CD4-positive, alpha-beta T cell treated with Interleukin-15 for 4 hours (primary cell): ENCODE results near the gene ZBTB7C.

Source experiments
- DNase-seq: peaks from one replicate; pipeline ENCODE4 v3.0.0-alpha.2; 2020; ENCODE audit warnings: low spot score

ZBTB7C gene

DNA sequence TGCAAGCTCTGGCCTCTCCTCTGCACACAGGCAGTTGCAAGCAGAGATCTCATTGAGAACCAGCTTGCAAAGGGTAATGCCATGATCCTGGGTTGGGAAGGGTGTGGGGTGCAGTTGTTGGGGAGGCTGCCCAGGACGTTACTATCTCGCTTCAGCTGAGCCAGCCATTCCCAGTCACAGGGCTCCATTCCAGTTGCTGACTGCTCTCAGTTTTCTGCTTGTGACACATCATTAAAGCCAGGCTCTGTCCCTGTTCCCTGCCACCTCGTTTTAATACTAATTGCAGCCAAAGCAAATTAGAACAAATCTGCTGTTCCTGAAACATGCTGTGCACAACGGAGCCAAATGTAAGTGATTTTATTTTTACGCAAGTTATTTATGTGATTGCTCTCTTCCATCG is 416.2 kb downstream of the ZBTB7C start:
- no peak for DNase-seq

DNA sequence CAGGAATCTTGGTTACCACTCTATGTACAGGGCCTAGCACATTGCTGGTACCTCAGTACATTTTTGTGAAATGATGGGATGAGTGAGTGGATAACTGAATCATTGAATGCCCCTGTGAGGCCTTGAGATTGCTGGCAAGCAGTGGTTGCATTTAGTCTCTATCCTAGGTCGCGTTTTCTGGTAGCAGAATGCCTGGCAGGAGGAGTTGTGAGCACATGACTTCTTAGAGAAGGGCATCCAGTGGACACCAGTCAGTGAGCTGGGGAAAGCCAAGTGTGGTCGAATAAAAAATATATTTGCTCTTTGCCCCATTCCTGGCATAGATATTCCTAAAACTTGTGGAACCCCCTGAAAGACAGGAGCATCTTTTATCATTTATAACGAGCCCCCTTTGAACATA is 416.9 kb downstream of the ZBTB7C start:
- DNase-seq: no peak

DNA sequence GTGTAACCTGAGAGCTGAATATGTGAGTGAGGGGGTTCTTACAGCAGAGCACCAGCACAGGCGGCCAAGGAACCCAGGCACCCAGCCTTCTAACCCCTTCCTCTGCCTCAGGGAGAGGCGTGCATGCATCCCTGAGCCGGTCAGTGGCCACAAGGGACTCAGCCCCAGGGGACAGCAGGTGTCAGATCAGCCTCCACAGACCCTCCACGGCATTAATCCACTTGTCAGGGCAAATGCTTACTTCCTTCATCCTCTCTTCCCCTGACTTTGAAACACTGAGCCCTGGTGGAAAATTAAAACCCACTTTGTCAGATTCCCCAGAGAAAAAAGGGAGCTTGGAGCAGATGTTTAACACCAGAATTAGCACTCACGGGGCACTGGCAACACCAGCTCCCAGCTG is 418.2 kb downstream of the ZBTB7C start:
- DNase-seq: no peak

DNA sequence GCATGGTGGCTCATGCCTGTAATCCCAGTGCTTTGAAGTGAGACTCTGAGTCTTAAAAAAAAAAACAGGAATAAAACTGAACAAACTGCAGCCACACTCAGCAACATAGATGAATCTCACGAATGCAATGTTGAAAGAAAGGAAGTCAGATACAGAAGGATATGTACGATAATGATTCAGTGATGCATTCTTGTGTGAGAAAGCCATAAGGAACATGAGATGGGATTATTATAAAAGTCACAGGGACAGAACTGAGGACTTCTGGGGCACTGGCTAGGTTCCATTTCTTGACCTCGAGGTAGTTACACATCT is 421.8 kb downstream of the ZBTB7C start:
- no peak for DNase-seq

DNA sequence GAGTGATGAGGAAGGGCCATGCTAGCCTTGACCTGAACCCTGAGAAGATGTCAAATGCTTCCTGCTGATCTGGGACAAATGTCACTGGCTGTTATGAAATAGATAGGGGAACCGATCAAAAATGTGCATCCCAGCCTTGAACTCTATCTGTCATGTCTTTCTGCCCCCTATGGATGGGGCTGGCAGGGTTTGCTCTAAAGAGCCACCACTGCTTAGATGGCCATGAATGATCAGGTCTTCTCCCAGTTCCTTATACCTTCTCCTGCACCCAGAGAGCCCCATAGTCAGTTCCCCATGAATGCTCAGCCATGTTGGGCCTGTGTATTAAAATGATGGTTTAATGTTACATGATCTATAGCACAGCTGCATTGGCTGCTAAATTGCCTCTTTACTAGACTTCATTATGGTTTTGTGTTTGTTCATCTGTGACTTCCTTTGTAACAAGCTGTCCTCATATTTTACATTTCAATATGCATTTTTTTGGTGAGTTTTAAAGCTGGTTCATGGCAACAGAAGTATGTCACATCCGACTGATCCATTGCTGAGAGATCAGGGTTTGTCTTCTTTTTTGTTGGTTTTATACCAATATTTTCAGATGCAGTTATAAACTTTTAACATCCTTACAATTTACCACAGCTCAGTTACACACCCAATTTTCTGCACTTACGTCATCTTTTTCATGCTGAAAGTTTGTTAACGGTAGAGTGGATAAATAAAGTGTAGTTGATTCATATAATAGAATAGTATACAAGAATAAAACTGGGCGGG is 422.4 kb downstream of the ZBTB7C start:
- no peak for DNase-seq

DNA sequence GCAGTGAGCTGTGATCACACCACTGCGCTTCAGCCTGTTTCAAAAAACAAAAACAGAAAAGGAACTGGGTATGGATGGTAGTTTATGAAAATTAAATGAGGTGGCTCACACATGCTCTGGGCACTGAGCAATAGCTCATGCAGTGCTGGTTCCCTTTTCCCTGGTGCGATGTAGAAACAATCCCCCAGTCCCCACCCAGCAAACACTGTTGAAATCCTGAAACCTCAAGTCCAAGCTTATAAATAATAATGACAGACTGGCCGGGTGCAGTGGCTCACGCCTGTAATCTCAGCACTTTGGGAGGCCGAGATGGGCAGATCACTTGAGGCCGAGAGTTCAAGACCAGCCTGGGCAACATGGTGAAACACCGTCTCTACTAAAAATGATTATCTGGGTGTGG is 423.3 kb downstream of the ZBTB7C start:
- no peak for DNase-seq

DNA sequence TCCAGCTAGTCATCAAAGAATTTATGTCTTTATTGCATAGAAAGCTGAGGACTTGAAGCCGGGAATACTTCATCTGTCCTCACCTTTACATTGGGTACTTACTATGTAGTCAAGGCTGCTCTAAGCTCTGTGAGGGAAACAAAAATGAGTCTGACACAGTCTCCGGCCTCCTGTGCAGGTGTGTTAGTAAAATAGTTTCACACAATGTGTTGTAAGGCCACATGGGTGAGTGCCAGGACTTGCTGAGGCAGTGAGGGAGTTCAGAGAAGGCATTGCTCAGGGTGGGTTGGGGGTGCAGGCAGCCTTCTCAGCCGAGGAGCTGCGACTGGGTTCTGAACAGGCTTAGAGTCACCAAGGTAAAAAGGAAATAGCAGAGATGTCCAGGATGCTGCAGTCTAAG is 424.2 kb downstream of the ZBTB7C start:
- no peak for DNase-seq

DNA sequence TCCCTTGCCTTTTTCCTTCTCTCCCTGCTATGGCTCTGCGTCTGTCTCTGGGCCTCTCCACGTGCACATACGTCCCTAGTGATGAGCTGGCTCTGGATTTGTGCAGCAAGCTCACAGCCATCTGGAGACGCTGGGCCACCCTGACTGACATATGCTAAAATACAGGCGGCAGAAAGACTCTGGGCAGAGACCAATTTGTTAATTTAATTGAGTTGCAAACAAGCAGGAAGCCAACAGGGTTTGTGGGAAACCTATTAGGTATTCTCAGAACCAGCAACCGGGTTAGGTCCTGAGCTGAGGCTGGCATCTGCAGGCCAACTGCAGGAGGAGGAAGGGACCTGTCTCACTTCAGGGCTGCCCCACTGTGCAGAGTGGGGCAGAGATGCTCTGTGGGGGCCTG is 425.2 kb downstream of the ZBTB7C start:
- DNase-seq: no peak

DNA sequence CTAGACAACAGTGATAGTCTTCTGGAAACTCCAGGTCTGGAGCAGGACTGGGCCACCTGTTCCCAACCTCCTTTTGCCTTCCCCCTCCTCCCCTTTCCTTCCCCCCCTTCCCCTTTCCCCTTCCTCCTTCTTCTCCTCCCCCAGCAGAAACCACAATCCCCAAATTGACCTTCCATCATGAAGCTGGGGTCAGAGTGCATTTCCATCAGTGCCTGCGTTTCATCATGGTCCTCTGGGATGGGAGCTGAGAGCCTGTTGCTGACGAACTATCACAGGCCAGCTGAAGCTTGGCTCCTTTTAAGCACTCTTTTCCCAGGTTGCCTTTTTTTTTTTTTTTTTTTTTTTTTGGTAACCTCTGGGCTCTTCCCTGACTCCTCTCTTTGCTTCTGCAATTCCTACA is 426.1 kb downstream of the ZBTB7C start:
- DNase-seq: no peak

DNA sequence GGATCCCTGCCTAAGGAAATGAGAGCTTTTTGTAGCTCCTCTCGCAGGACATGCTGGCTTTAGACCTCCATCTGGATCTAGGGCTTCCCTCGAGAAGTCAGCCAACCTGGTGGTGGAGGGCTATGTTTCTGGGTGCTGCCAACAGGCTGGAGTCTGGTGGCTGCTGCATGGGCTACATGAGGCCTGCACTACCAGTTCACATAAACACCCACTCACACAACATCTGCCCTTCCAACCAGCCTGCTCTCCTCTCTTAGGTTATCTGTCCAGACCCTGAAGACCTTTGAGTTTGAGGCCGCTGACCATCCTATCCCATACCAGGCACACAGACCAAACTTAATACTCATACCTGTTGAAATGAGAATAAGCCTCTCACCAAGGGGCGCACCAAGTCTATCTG is 427.4 kb downstream of the ZBTB7C start:
- DNase-seq: no peak

DNA sequence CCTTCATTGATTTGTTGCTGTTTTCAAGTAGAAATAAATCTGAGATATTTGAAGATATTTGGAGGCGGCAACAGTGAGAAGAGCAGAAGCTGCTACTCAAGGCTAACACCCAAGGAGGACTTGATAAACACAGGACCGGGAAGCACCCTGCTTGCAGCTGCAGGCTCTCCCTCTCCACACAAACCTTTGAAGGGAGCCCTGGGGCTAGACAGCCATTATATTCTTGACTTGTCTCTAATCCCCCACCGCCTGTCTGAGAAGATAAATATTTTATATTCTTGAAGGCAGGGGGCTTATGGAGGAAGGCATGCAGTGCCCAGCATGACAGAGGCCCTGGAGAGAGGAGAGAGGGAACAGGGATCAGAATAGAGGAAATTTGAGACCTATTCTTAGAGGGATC is 427.9 kb downstream of the ZBTB7C start:
- no peak for DNase-seq

DNA sequence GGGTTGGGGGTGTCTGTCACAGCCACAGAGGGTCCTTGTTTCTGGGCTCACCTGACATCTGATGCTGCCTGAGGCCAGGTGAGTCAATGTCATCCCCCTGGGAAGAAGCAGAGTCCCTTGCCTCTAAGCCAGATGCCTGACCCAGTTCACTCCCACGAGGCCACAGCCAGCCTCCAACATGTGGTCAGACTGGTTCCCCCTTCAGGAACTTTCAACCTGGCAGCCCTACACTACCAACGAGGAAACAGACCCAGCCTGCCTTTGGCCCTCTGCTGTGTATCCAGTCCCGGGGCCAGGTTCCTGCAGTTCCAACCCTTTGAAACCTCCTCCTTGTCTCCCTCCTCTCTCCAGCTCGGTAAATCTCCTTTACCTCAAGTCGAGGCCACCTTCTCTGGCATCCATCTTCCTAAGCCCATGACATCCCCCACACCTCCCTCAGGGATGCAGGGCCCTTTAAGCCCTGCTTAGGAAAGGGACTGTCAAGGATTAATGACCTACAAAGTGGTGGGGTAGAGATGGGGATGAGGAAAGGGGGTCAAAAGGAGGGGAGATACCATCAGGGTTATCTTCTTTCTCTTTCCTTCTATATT is 429.5 kb downstream of the ZBTB7C start:
- DNase-seq: no peak

DNA sequence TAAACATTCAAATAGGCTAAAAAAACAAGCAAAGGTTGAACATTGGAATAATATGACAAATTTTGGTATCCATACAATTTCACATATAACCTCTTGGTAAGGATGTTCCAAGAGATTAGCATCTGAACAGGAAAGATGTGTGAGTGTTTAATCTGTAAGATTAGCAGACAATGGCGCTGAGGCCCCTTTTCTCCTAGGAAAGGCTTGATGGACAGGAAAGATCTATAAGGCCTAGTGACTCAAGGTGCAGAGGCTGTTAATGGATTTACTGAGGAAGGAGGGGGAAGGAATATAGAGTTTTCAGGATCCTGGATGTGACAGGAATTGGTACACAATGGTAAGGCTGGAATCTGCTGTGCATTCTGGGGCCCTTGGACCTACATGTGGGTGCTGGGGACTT is 430.6 kb downstream of the ZBTB7C start:
- DNase-seq: no peak

DNA sequence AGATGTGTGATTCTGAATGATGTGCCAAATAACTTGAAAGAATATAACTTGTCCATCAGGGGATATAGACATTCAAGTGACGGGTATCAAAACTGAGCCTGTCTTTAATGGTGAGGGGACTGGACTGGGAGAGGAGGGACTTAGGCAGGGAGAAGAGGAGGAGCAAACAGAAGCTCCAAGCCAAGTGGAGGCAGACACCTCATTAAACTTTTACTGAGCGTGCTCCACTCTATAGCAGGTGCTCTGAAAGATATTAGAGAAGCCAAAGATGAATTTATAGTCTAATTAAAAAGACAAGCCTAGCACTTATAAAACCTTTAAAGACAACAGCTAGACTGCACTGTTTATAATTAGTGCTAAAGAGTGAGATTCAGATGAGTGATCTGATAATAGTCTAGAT is 431.0 kb downstream of the ZBTB7C start:
- DNase-seq: no peak
